Measurements from ENCODE around the gene GLIS1. TPM values are rescaled to one million over a fixed set of nuclear protein-coding genes. Genes with fewer than 3 reads are reported as not detected.

GLIS1 gene
- total RNA-seq, 2 donors from 2014 or later = 0.16 TPM; not detected in 1

GRCh38 chr1:53465023-53465957 is 273.7 kb downstream of the GLIS1 start:
- H3K4me1 ChIP-seq = no peaks in the 10 kb centered on the region
- H3K4me3 ChIP-seq = no peak overlapping the region
- H3K27me3 ChIP-seq = no peaks in the 10 kb centered on the region
- no peak for DNase-seq
- H3K9me3 ChIP-seq = no peaks in the 10 kb centered on the region
- H3K9ac ChIP-seq (ENCODE audit: low read depth in 2 of 2, low read length in 2 of 2) = no peak overlapping the region
- TF ChIP-seq, protein P1, sequence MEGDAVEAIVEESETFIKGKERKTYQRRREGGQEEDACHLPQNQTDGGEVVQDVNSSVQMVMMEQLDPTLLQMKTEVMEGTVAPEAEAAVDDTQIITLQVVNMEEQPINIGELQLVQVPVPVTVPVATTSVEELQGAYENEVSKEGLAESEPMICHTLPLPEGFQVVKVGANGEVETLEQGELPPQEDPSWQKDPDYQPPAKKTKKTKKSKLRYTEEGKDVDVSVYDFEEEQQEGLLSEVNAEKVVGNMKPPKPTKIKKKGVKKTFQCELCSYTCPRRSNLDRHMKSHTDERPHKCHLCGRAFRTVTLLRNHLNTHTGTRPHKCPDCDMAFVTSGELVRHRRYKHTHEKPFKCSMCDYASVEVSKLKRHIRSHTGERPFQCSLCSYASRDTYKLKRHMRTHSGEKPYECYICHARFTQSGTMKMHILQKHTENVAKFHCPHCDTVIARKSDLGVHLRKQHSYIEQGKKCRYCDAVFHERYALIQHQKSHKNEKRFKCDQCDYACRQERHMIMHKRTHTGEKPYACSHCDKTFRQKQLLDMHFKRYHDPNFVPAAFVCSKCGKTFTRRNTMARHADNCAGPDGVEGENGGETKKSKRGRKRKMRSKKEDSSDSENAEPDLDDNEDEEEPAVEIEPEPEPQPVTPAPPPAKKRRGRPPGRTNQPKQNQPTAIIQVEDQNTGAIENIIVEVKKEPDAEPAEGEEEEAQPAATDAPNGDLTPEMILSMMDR (IDR thresholded peaks at IDR 0.05) = no peak
- no peak overlapping the region for H3K27ac ChIP-seq
- intact Hi-C loops (cut with DNase I) = no loop called here
- H3K36me3 ChIP-seq = no peaks in the 10 kb centered on the region

- intact Hi-C loops (cut with DNase I) = no loop called here
- Histone ChIP-seq H3K27ac (no peak overlapping the region), H3K36me3 (no peaks in the 10 kb centered on the region), H3K9me3 (no peaks in the 10 kb centered on the region), H3K27me3 (no peaks in the 10 kb centered on the region), H3K4me1 (no peaks in the 10 kb centered on the region), H3K4me3 (no peak overlapping the region), H3K9ac (ENCODE audit: low read depth in 2 of 2, low read length in 2 of 2) (no peak overlapping the region)
- TF ChIP-seq, protein P1 (IDR thresholded peaks at IDR 0.05) = no peak
- DNase-seq = no peak
Measured at GRCh38 chr1:53463961-53464899, 274.7 kb downstream of the GLIS1 start.

DNA sequence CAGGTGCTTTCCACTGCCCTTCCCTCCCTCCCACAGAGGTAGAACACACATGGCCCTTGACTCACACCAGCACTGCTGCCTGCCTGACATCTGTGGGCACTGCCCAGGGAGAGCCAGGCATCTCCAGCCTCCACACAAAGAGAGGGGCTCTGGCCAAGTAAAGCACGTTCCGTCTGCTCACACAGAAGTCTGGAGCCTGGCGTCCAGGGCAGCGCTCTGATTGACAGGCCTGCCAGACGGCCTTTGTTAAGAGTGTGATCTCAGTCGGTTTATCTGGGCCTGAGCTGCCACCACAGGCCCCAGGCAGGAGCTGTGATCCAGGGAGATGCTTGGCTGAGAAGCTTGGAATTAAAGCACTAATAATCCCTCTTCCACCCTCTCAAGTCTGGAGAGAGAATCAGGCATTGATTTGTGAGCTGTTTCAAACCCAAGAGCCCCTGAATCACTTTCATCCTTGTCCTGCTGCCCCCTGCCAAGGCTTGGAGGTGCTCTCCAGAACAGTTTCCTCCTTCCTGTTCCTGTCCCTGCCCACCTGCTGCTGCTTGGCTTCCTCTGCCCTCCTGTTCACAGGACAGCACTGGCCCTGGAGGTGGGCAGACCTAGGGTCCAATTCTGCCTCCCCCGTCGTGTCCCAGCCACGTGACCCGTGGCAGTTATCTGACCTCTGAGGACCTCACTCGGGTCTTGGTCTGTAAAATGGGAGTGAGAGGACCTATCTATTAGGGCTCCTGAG is 276.0 kb downstream of the GLIS1 start:
- intact Hi-C loops (cut with DNase I) = no loop called here
- Histone ChIP-seq H3K9me3 (no peaks in the 10 kb centered on the region), H3K9ac (ENCODE audit: low read depth in 2 of 2, low read length in 2 of 2) (no peak overlapping the region), H3K36me3 (no peaks in the 10 kb centered on the region), H3K4me1 (no peaks in the 10 kb centered on the region), H3K4me3 (no peak overlapping the region), H3K27me3 (no peaks in the 10 kb centered on the region), H3K27ac (no peak overlapping the region)
- TF ChIP-seq, protein P1 (IDR thresholded peaks at IDR 0.05) = no peak
- DNase-seq = no peak

- Histone ChIP-seq H3K9me3 (no peaks in the 10 kb centered on the region), H3K27me3 (no peaks in the 10 kb centered on the region), H3K4me1 (no peaks in the 10 kb centered on the region), H3K4me3 (no peak overlapping the region), H3K27ac (no peak overlapping the region), H3K9ac (ENCODE audit: low read depth in 2 of 2, low read length in 2 of 2) (no peak overlapping the region), H3K36me3 (no peaks in the 10 kb centered on the region)
- TF ChIP-seq, protein P1 (IDR thresholded peaks at IDR 0.05) = no peak
- no peak for DNase-seq
- intact Hi-C loops (cut with DNase I) = no loop called here
Measured at GRCh38 chr1:53462193-53462592, 276.8 kb downstream of the GLIS1 start.
